Transverse colon (tissue), 3 donors: ENCODE data around the gene CGB1.
"Not testable (repeated sequence)": the region's sequence is repeated elsewhere in the genome, so short reads cannot be mapped to it uniquely, and the experiment has no call there.

Source experiments
- POLR2A ChIP-seq: fragments of 450-650 bp; IDR thresholded peaks from one replicate; pipeline ENCODE4 v1.6.1; 2016; ENCODE audit warnings: antibody characterized with exemption, mild to moderate bottlenecking, moderate library complexity
- POLR2AphosphoS5 ChIP-seq, 3 donors: sonication (generic); formaldehyde crosslinking; IDR thresholded peaks; one replicate each; pipeline ENCODE4 v1.6.1; 2016; ENCODE audit warnings: antibody characterized with exemption in 3 of 3

DNA sequence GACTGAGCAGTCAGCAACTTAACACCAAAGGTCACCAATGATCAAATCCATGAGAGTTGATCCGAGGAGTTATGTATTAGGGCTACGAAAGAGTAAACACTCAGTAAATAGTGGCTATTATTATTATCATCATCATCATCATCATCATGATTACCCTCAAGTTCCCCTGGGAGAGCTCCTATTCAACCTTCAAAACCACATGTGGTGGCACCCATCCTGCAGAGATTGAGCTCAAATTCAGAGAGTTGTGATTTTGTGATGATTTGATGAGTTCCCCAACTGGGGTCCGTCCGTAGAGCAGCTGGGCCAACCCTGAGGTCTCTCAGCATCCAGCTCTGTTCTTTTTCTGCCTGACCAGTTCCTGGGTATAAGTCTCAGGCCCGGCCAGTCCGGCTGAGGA lies 11.6 kb downstream of the CGB1 start:
- TF ChIP-seq POLR2AphosphoS5 (IDR thresholded peaks at IDR 0.05); POLR2A: not testable (repeated sequence)
